Measurements from ENCODE around the gene KLRC4.
"Not testable (repeated sequence)": the region's sequence is repeated elsewhere in the genome, so short reads cannot be mapped to it uniquely, and the experiment has no call there.

KLRC4 gene

DNA sequence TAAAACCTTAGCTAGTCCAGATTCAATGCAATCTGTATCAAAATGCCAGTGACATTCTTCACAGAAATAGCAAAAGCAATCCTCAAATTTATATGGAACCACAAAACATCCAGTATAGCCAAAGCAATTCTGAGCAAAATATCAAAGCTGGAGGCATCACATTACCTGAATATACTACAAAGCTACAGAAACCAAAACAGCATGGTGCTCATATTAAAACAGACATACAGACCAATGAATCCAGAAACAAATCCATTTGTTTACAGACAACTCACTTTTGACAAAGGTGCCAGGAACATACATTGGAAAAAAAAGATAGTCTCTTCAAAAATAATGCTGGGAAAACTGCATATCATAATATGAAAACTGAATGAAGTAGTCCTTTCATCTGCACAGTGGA, 4.8 kb downstream of the KLRC4 start:
- Histone ChIP-seq H3K36me3 (ENCODE audit: control insufficient read depth in 5 of 5, insufficient read depth in 5 of 5, low read length in 5 of 5) (no peaks in the 10 kb centered on the region), H3K4me3 (ENCODE audit: low read depth in 1 of 5, low read length in 5 of 5) (no peak overlapping the region), H3K27me3 (ENCODE audit: control insufficient read depth in 5 of 5, insufficient read depth in 4 of 5, low read length in 5 of 5) (no peaks in the 10 kb centered on the region), H3K9ac (ENCODE audit: low read length in 5 of 5) (no peak overlapping the region), H3K27ac (ENCODE audit: low read depth, low read length) (no peak overlapping the region), H3K4me1 (ENCODE audit: control insufficient read depth in 5 of 5, insufficient read depth in 5 of 5, low read length in 5 of 5) (no peaks in the 10 kb centered on the region), H3K9me3 (ENCODE audit: control insufficient read depth in 5 of 5, low read length in 5 of 5) (peaks cover 0 to 3% (median 0%) of the 10 kb centered on the region in 5 donors)

DNA sequence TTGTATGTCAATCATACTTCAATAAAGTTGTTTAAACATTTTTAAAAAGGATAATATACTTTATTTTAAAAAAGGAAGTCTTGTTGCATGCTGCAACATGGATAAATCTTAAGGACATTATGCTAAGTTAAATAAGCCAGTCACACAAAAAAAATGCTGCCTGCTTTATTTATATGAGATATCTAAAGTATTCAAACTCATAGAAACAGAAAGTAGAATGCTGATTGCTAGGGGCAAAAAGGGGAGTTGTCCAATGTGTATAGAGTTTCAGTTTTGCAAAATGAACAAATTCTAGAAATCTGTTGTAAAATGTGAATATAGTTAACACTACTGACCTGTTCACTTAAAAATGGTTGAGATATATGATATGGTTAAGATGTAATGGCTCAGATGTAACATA, 8.7 kb downstream of the KLRC4 start:
- Histone ChIP-seq H3K27ac (ENCODE audit: low read depth, low read length) (no peak overlapping the region), H3K36me3 (ENCODE audit: control insufficient read depth in 5 of 5, insufficient read depth in 5 of 5, low read length in 5 of 5) (no peaks in the 10 kb centered on the region), H3K9me3 (ENCODE audit: control insufficient read depth in 5 of 5, low read length in 5 of 5) (peaks cover 0 to 3% (median 0%) of the 10 kb centered on the region in 5 donors), H3K4me3 (ENCODE audit: low read depth in 1 of 5, low read length in 5 of 5) (no peak overlapping the region), H3K27me3 (ENCODE audit: control insufficient read depth in 5 of 5, insufficient read depth in 4 of 5, low read length in 5 of 5) (no peaks in the 10 kb centered on the region), H3K4me1 (ENCODE audit: control insufficient read depth in 5 of 5, insufficient read depth in 5 of 5, low read length in 5 of 5) (peaks cover 0 to under 1% (median 0%) of the 10 kb centered on the region in 5 donors), H3K9ac (ENCODE audit: low read length in 5 of 5) (no peak overlapping the region)

DNA sequence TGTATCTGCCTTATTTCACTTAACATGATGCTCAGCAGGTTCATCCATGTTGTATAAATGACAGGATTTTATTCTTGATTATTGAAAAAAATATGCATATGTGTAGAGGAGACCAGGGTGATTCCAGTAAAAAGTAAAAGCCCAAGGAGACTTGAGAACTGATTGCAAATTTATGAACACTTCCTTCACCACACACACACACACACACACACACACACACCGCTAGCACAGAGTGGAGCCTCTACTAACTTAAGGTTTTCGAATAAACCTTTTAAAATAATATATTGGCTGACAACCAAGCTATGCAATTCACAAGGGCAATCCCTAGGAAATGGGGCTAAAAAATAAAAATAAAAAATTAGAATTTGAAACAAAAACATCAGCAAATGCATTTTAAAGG, 11.4 kb downstream of the KLRC4 start:
- Histone ChIP-seq H3K9ac (ENCODE audit: low read length in 5 of 5) (no peak overlapping the region), H3K36me3 (ENCODE audit: control insufficient read depth in 5 of 5, insufficient read depth in 5 of 5, low read length in 5 of 5) (no peaks in the 10 kb centered on the region), H3K9me3 (ENCODE audit: control insufficient read depth in 5 of 5, low read length in 5 of 5) (no peaks in the 10 kb centered on the region), H3K4me3 (ENCODE audit: low read depth in 1 of 5, low read length in 5 of 5) (no peak overlapping the region), H3K27ac (ENCODE audit: low read depth, low read length) (no peak overlapping the region), H3K4me1 (ENCODE audit: control insufficient read depth in 5 of 5, insufficient read depth in 5 of 5, low read length in 5 of 5) (peaks cover 0 to 10% (median 3%) of the 10 kb centered on the region in 5 donors), H3K27me3 (ENCODE audit: control insufficient read depth in 5 of 5, insufficient read depth in 4 of 5, low read length in 5 of 5) (no peaks in the 10 kb centered on the region)

DNA sequence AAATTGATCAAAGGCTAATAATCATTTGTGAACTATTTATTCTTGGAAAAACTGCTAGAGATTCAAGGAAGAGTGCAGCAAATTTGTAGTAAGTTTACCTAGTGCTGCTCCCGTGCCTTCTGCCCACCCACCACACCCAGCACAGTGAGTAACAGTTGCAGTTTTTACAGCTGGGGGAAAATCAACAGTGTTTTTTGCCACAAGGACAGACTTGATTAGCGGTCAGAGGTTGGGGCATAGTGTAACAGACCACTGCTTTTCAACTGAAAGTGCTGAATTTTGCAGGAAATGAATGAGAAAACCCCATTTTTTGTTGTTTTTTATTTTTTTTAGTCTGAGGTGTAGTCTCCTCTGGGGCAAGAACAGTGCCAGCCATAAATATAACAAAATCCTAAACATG, 12.3 kb downstream of the KLRC4 start:
- Histone ChIP-seq H3K36me3 (ENCODE audit: control insufficient read depth in 5 of 5, insufficient read depth in 5 of 5, low read length in 5 of 5) (no peaks in the 10 kb centered on the region), H3K27me3 (ENCODE audit: control insufficient read depth in 5 of 5, insufficient read depth in 4 of 5, low read length in 5 of 5) (no peaks in the 10 kb centered on the region), H3K4me3 (ENCODE audit: low read depth in 1 of 5, low read length in 5 of 5) (no peak overlapping the region), H3K4me1 (ENCODE audit: control insufficient read depth in 5 of 5, insufficient read depth in 5 of 5, low read length in 5 of 5) (peaks cover 0 to 15% (median 11%) of the 10 kb centered on the region in 5 donors), H3K9me3 (ENCODE audit: control insufficient read depth in 5 of 5, low read length in 5 of 5) (no peaks in the 10 kb centered on the region), H3K27ac (ENCODE audit: low read depth, low read length) (no peak overlapping the region), H3K9ac (ENCODE audit: low read length in 5 of 5) (no peak overlapping the region)

- not testable (repeated sequence) for H3K4me3 ChIP-seq (ENCODE audit: low read depth in 1 of 5, low read length in 5 of 5); H3K36me3 ChIP-seq (ENCODE audit: control insufficient read depth in 5 of 5, insufficient read depth in 5 of 5, low read length in 5 of 5); H3K9ac ChIP-seq (ENCODE audit: low read length in 5 of 5); H3K9me3 ChIP-seq (ENCODE audit: control insufficient read depth in 5 of 5, low read length in 5 of 5); H3K27me3 ChIP-seq (ENCODE audit: control insufficient read depth in 5 of 5, insufficient read depth in 4 of 5, low read length in 5 of 5); H3K27ac ChIP-seq (ENCODE audit: low read depth, low read length)
- H3K4me1 ChIP-seq (ENCODE audit: control insufficient read depth in 5 of 5, insufficient read depth in 5 of 5, low read length in 5 of 5): peaks cover 0 to 21% (median 15%) of the 10 kb centered on the region in 5 donors
Measured at GRCh38 chr12:10396176-10396575, 13.4 kb downstream of the KLRC4 start.

- H3K27me3 ChIP-seq (ENCODE audit: control insufficient read depth in 5 of 5, insufficient read depth in 4 of 5, low read length in 5 of 5): no peaks in the 10 kb centered on the region
- no peaks in the 10 kb centered on the region for H3K36me3 ChIP-seq (ENCODE audit: control insufficient read depth in 5 of 5, insufficient read depth in 5 of 5, low read length in 5 of 5)
- peak overlapping the region in 2 of 5 donors; percentile 8 to 20 for H3K4me3 ChIP-seq (ENCODE audit: low read depth in 1 of 5, low read length in 5 of 5)
- H3K4me1 ChIP-seq (ENCODE audit: control insufficient read depth in 5 of 5, insufficient read depth in 5 of 5, low read length in 5 of 5): peaks cover 0 to 21% (median 15%) of the 10 kb centered on the region in 5 donors
- no peak overlapping the region for H3K9ac ChIP-seq (ENCODE audit: low read length in 5 of 5)
- H3K27ac ChIP-seq (ENCODE audit: low read depth, low read length): no peak overlapping the region
- no peaks in the 10 kb centered on the region for H3K9me3 ChIP-seq (ENCODE audit: control insufficient read depth in 5 of 5, low read length in 5 of 5)
Measured at GRCh38 chr12:10395390-10395998, 14.1 kb downstream of the KLRC4 start.

GRCh38 chr12:10394531-10395152, 14.9 kb downstream of the KLRC4 start:
- not testable (repeated sequence) for H3K9me3 ChIP-seq (ENCODE audit: control insufficient read depth in 5 of 5, low read length in 5 of 5); H3K9ac ChIP-seq (ENCODE audit: low read length in 5 of 5); H3K4me3 ChIP-seq (ENCODE audit: low read depth in 1 of 5, low read length in 5 of 5); H3K27ac ChIP-seq (ENCODE audit: low read depth, low read length); H3K27me3 ChIP-seq (ENCODE audit: control insufficient read depth in 5 of 5, insufficient read depth in 4 of 5, low read length in 5 of 5); H3K36me3 ChIP-seq (ENCODE audit: control insufficient read depth in 5 of 5, insufficient read depth in 5 of 5, low read length in 5 of 5)
- peaks cover 0 to 21% (median 15%) of the 10 kb centered on the region in 5 donors for H3K4me1 ChIP-seq (ENCODE audit: control insufficient read depth in 5 of 5, insufficient read depth in 5 of 5, low read length in 5 of 5)

- H3K9ac ChIP-seq (ENCODE audit: low read length in 5 of 5): no peak overlapping the region
- H3K4me1 ChIP-seq (ENCODE audit: control insufficient read depth in 5 of 5, insufficient read depth in 5 of 5, low read length in 5 of 5): peaks cover 0 to 21% (median 15%) of the 10 kb centered on the region in 5 donors
- no peaks in the 10 kb centered on the region for H3K36me3 ChIP-seq (ENCODE audit: control insufficient read depth in 5 of 5, insufficient read depth in 5 of 5, low read length in 5 of 5)
- no peak overlapping the region for H3K4me3 ChIP-seq (ENCODE audit: low read depth in 1 of 5, low read length in 5 of 5)
- H3K27ac ChIP-seq (ENCODE audit: low read depth, low read length): no peak overlapping the region
- H3K9me3 ChIP-seq (ENCODE audit: control insufficient read depth in 5 of 5, low read length in 5 of 5): no peaks in the 10 kb centered on the region
- no peaks in the 10 kb centered on the region for H3K27me3 ChIP-seq (ENCODE audit: control insufficient read depth in 5 of 5, insufficient read depth in 4 of 5, low read length in 5 of 5)
Measured at GRCh38 chr12:10393291-10393690, 16.3 kb downstream of the KLRC4 start.

- H3K9ac ChIP-seq (ENCODE audit: low read length in 5 of 5): no peak overlapping the region
- peaks cover 0 to 21% (median 15%) of the 10 kb centered on the region in 5 donors for H3K4me1 ChIP-seq (ENCODE audit: control insufficient read depth in 5 of 5, insufficient read depth in 5 of 5, low read length in 5 of 5)
- no peaks in the 10 kb centered on the region for H3K9me3 ChIP-seq (ENCODE audit: control insufficient read depth in 5 of 5, low read length in 5 of 5)
- H3K36me3 ChIP-seq (ENCODE audit: control insufficient read depth in 5 of 5, insufficient read depth in 5 of 5, low read length in 5 of 5): no peaks in the 10 kb centered on the region
- no peak overlapping the region for H3K27ac ChIP-seq (ENCODE audit: low read depth, low read length)
- H3K27me3 ChIP-seq (ENCODE audit: control insufficient read depth in 5 of 5, insufficient read depth in 4 of 5, low read length in 5 of 5): no peaks in the 10 kb centered on the region
- no peak overlapping the region for H3K4me3 ChIP-seq (ENCODE audit: low read depth in 1 of 5, low read length in 5 of 5)
Measured at GRCh38 chr12:10392394-10392930, 17.1 kb downstream of the KLRC4 start.

DNA sequence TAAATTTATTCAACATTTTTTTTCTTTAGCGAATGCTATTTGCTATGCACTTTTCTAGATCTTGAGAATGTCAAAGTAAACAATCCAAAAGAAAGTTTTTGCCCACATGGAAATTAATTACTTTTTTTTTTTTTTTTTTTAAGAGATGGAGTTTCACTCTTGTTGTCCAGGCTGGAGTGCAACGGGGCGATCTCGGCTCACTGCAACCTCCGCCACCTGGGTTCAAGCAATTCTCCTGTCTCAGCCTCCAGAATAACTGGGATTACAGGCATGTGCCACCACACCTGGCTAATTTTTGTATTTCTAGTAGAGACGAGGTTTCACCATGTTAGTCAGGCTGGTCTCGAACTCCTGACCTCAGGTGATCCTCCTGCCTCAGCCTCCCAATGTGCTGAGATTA, 18.6 kb downstream of the KLRC4 start:
- H3K4me3 ChIP-seq (ENCODE audit: low read depth in 1 of 5, low read length in 5 of 5); H3K27ac ChIP-seq (ENCODE audit: low read depth, low read length); H3K36me3 ChIP-seq (ENCODE audit: control insufficient read depth in 5 of 5, insufficient read depth in 5 of 5, low read length in 5 of 5); H3K27me3 ChIP-seq (ENCODE audit: control insufficient read depth in 5 of 5, insufficient read depth in 4 of 5, low read length in 5 of 5); H3K9ac ChIP-seq (ENCODE audit: low read length in 5 of 5); H3K9me3 ChIP-seq (ENCODE audit: control insufficient read depth in 5 of 5, low read length in 5 of 5): not testable (repeated sequence)
- H3K4me1 ChIP-seq (ENCODE audit: control insufficient read depth in 5 of 5, insufficient read depth in 5 of 5, low read length in 5 of 5): peaks cover 0 to 21% (median 16%) of the 10 kb centered on the region in 5 donors

Measured in subcutaneous abdominal adipose tissue (tissue), 5 donors.